Fibroblast of skin of right quadriceps (primary cell): ENCODE results near the gene BIRC7.
A peak's percentile ranks its signal among the peaks of the same experiment; 100 is the strongest.
"Not testable (repeated sequence)": the region's sequence is repeated elsewhere in the genome, so short reads cannot be mapped to it uniquely, and the experiment has no call there.

Experiments used
- DNase-seq: peaks from one replicate; pipeline ENCODE4 v3.0.0-alpha.2; 2013

Gene BIRC7

DNA sequence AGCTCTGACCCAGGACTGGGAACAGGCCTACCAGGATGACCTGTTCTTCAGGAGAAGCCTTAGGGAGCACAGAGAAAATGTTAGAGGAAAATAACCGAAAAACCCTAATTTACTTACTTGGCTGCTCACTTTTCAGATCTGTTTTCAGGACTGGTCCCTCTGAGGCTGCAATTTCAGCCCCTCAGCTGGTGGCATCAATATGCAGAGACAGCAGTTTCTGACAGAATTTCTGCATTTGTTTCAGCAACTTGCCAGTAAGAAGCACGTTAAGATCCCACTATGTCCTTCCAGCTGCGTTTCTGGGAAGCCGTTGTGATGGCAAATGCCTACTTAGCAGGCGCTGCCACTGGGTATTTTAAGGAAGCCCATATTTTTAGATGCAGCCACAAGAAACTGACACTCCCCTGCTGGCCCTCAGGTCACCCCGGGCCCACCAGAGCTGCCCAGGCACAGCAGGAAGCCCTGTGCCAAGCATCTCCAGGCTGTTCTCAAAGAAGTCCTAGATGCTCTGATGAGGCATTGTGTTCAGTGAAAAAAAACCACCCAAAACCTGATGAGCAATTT is 27.3 kb upstream of the BIRC7 start:
- DNase-seq, result no peak

GRCh38 chr20:63210011-63210605 is 25.6 kb upstream of the BIRC7 start:
- DNase-seq, result no peak

GRCh38 chr20:63212393-63212730 is 23.3 kb upstream of the BIRC7 start:
- DNase-seq, result no peak

DNA sequence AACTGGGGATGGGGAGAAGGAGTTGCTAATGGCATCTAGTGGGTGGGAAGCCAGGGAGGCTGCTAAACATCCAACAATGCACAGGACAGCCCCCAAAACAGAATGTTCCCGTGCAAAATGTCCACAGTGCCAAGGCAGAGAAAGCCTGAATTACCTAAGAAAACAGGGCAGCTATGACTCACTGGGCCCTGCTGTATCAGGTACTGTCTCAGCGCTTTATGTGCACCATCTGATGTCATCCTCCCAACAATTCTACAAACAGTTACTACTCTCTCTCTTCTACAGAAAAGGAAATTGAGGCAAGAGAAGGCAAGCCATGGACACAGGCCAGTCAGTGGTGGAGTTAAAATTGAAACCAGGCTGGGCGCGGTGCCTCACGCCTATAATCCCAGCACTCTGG is 22.9 kb upstream of the BIRC7 start:
- DNase-seq, result no peak

- DNase-seq, result no peak
Measured at GRCh38 chr20:63214514-63214913, 21.2 kb upstream of the BIRC7 start.

- DNase-seq, result peak; percentile 32
Measured at GRCh38 chr20:63215101-63216040, 20.3 kb upstream of the BIRC7 start.

DNA sequence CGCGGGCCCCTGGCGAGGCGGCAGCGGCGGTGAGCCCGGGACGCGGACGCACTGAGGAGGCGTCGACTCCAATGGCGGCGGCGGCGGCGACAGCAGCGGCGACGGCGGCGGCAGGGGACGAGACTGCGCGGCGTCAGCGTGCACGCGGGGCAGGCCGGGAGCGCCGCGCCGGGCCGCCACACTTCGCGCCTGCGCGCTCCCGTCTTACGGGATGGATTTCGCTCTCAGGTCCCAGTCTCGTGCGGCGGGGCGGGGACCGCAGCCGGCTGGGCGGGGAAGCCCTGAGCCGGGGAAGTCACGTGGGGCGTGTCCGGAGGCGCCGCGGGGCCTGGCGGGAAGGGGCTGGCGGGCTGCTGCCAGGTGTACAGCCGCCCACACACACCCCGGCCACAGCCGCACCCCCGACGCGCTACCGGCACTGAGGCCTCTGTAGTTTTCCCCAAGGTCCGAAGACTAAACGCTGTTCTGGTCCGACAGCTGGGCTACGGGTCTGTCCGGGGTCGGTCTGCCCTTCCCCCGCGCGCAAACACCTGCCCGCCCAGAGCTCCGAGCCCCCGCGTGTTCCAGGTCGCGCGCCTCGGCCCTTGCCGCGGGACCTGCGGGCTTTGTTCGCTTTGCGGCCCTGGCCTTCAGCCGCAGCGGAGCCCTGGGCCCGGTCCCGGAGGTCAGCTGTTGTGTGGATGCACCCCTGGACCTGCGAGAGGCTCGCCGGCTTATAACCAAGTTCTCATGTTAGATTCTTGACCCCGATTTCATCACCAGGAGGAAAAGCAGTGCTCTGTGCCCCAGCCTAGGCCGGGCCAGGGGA is 19.5 kb upstream of the BIRC7 start, which contains the start of gene YTHDF1:
YTHDF1 (minus strand) TSS at position 91 of the 808 bp plus-strand sequence. CDS start 239 bp downstream, outside the sequence.
- peak; percentile 92 for DNase-seq

DNA sequence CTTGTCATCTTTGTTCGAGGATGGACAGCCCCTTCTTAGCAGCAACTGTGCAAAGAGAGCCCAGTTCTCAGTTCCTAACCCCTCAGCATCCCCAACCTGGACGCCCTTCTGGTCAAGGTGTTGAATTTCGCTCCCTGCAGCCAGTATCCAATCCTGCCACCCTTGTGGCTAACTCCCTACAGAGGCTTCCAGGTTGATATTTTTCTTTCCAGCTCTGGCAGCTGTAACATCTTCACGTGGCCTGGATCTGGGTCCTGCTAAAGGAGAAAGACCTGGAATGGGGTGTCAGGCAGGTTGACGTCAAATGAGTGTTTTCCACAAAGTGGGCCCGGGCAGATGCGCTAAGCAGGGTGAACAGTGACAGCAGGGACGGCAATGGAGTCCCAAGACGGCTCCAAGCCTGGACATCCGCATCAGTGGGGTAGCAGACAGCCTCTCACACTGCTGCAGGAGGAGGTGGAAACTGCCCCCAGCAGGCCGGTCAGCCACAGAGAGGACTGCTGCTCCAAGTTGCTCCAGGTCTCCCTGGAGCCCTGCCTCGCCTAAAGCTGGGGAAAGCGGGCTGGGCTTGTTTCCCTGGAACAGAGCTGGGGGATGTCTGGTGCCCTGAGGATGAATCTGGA is 18.7 kb upstream of the BIRC7 start:
- no peak for DNase-seq

GRCh38 chr20:63217706-63218105 is 18.0 kb upstream of the BIRC7 start:
- no peak for DNase-seq

DNA sequence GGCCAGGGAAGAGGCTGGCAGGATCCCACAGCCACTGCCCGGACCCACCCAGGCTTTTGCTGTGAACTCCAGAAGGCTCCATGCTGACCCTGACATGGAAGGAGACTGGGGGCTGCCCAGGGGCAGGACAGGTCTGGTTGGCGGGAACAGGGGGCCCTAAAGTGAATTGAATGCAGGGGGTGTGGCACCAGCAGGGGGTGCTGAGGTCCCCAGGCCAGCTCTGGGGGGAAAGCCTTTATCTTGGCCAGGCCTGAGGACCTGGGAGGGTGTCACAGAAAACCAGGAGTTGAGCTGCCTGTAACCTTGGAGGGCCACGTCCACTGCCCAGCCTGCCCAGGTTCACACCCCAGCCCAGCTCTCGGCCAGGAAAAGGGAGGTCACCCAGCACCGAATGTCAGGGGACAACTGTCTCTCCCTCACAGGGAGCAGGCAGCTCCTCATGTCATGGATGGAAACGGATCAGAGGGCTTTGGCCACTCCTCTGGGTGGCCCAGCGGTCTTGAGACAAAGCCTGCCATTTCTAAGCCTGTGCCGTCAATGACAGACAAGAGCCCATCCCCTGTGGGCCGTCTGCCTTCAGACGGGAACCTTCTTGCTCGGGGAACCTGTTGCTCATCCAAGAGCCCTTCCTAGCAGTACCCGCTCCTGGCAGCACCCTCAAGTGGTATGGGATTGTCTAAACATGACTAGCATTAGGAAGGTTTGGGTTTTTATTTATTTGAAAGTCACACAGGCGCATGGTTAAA is 16.8 kb upstream of the BIRC7 start:
- no peak for DNase-seq

DNA sequence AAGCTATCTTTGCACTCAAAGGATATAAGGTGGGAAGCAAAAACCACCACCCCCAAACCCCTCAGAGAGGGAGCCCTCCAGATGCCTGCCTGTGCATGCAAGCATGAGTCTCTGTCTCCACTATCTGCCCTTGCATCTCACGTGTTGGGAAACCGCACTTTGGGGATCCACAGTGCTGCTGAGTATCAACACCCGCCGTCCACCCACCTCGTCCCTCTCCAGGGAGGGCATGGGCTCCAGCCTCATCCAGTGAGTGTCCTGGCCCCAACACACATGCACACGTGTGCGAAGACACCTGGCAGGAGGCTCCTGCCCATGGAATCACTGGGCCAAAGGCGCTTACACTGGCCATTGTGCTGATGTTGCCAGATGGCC is 16.3 kb upstream of the BIRC7 start:
- no peak for DNase-seq

GRCh38 chr20:63219866-63220521 is 15.7 kb upstream of the BIRC7 start:
- DNase-seq, result no peak

GRCh38 chr20:63220696-63221399 is 14.9 kb upstream of the BIRC7 start:
- DNase-seq, result no peak

GRCh38 chr20:63221400-63222053 is 14.2 kb upstream of the BIRC7 start:
- DNase-seq, result not testable (repeated sequence)

DNA sequence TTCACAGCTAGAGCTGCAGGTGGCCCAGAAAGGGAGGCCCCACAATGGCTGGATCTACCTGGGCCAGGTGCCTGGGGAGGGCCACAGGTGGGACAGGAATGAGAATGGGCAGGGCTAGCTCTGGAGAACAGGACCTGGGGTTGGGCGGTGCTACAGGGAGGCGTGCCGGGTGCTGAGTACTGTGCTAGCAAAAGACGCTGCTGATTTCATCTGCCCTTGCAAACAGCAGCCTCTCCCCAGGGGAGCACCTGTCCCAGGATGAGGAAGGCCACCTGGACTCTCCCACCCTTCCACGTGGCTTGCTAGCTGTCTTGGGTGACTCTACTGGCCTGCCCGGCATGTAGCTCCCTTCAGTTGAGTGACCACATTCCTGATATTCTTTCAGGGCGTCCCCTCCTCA is 13.2 kb upstream of the BIRC7 start:
- no peak for DNase-seq

- peak; percentile 28 for DNase-seq
Measured at GRCh38 chr20:63223121-63223825, 12.4 kb upstream of the BIRC7 start.

- DNase-seq, result no peak
Measured at GRCh38 chr20:63223826-63224207, 11.9 kb upstream of the BIRC7 start.

- peak; percentile 46 for DNase-seq
Measured at GRCh38 chr20:63224412-63225081, 11.2 kb upstream of the BIRC7 start.

DNA sequence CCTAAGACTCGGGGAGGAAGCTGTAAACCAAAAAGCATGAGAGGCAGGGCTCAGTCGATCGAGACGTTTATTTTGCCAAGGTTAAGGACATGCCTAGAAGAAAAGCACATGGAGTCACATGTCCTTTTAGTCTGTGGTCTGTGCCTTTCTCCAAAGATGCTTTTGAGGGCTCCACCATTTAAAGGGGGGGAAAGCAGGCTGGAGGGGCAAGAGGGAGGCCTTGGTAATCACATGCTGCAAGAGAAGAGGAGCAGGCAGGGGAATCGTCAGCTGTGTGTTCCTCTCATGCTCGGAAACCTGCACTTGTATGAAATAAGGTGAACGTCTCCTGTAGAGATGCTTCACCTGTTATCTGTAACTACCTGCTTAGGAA is 10.6 kb upstream of the BIRC7 start:
- no peak for DNase-seq
